OCI-LY7 (cell line): ENCODE measurements around the gene NFAM1. TPM values are rescaled to one million over a fixed set of nuclear protein-coding genes. Genes with fewer than 3 reads are reported as not detected.

Experiments used
- BruUV-seq: library from RNA; stranded (reverse); fragments of 400-500 nt; replicated peaks from 2 replicates; lab custom pipeline; 2021; lab: Mats Ljungman, UMichigan
- CTCF ChIA-PET: fragments of 300-600 bp; sonication (Branson Sonifier 250); formaldehyde crosslinking; loops from one replicate; lab custom pipeline; 2022; ENCODE audit warnings: antibody characterized with exemption; ENCODE audit not compliant: unreplicated experiment; lab: Charles Lee
- POLR2A ChIA-PET: fragments of 300-600 bp; sonication (Branson Sonifier 250); formaldehyde crosslinking; loops from one replicate; lab custom pipeline; 2022; ENCODE audit warnings: antibody characterized with exemption; lab: Charles Lee
- DNase-seq: peaks from one replicate; pipeline ENCODE4 v3.0.0-alpha.2; 2015; ENCODE audit warnings: low spot score
- H2AFZ ChIP-seq: fragments of 200-600 bp; sonication (generic), shearing (Covaris generic); 2 replicates; pipeline ENCODE4 v1.6.1; 2014; ENCODE audit warnings: mild to moderate bottlenecking, antibody characterized with exemption, low read length, moderate library complexity
- H3K27ac ChIP-seq: fragments of 200-600 bp; sonication (generic); 2 replicates; pipeline ENCODE4 v1.5.1; 2014; ENCODE audit warnings: mixed run types, low read depth, mild to moderate bottlenecking, moderate library complexity, low read length, inconsistent platforms; ENCODE audit not compliant: poor library complexity, severe bottlenecking
- H3K36me3 ChIP-seq: fragments of 200-600 bp; sonication (generic); 2 replicates; pipeline ENCODE4 v1.6.1; 2014; ENCODE audit warnings: mild to moderate bottlenecking, antibody characterized with exemption, low read length, moderate library complexity, mixed read lengths; ENCODE audit not compliant: insufficient read depth
- H3K4me1 ChIP-seq: fragments of 200-600 bp; sonication (generic); 2 replicates; pipeline ENCODE4 v1.5.1; 2014; ENCODE audit warnings: mild to moderate bottlenecking, low read length; ENCODE audit not compliant: insufficient read depth, poor library complexity, severe bottlenecking
- H3K4me2 ChIP-seq: fragments of 200-600 bp; sonication (generic); 2 replicates; pipeline ENCODE4 v1.6.1; 2014; ENCODE audit warnings: mild to moderate bottlenecking, low read length
- H3K4me3 ChIP-seq: fragments of 200-600 bp; sonication (generic); 2 replicates; pipeline ENCODE4 v1.5.1; 2014; ENCODE audit warnings: mild to moderate bottlenecking, low read depth, low read length; ENCODE audit not compliant: poor library complexity, severe bottlenecking
- H3K79me2 ChIP-seq: fragments of 200-600 bp; sonication (generic); 2 replicates; pipeline ENCODE4 v1.6.1; 2016; ENCODE audit warnings: low read depth, mild to moderate bottlenecking, low read length, moderate library complexity, mixed read lengths; ENCODE audit not compliant: insufficient read depth
- H3K9me2 ChIP-seq: fragments of 200-600 bp; sonication (generic); 2 replicates; pipeline ENCODE4 v1.6.1; 2016; ENCODE audit warnings: mild to moderate bottlenecking, low read length, mixed read lengths; ENCODE audit not compliant: insufficient read depth
- H3K9me3 ChIP-seq: fragments of 200-600 bp; sonication (generic); 2 replicates; pipeline ENCODE4 v1.6.1; 2014; ENCODE audit warnings: mild to moderate bottlenecking, mixed run types, low read length, mixed read lengths
- H4K20me1 ChIP-seq: fragments of 200-600 bp; sonication (generic); 2 replicates; pipeline ENCODE4 v1.6.1; 2014; ENCODE audit warnings: mild to moderate bottlenecking, antibody characterized with exemption, low read length, moderate library complexity, mixed read lengths; ENCODE audit not compliant: insufficient read depth
- EZH2phosphoT487 ChIP-seq: fragments of 200-600 bp; sonication (generic); IDR thresholded peaks from 2 replicates; pipeline ENCODE4 v1.6.1; 2018; ENCODE audit warnings: low read depth, borderline replicate concordance, mild to moderate bottlenecking, mixed run types, antibody characterized with exemption, low read length, moderate library complexity, mixed read lengths
- intact Hi-C: fragments of 100-400 bp; cut with micrococcal nuclease; formaldehyde crosslinking; loops from one replicate; pipeline ENCODE4 v1.10.0; 2022; ENCODE audit not compliant: unreplicated experiment
- total RNA-seq, 2 experiments: library from RNA; depleted of rRNA in 1 of 2; stranded (reverse); fragments of >200 nt in 1 of 2; shearing (Covaris generic) in 1 of 2; gene quantifications; 2 replicates each; pipeline ENCODE4 v1.2.3, GENCODE V29; 2014 to 2022
- TF ChIP-seq, protein P1 (sequence below): fragments of 200-600 bp; sonication (generic); conservative IDR thresholded peaks from 2 replicates; pipeline ENCODE4 v1.5.1; 2014; ENCODE audit warnings: mild to moderate bottlenecking, antibody characterized with exemption, low read length, moderate library complexity, mixed read lengths

NFAM1 gene
- total RNA-seq, 2 experiments from 2014 or later, result 0.16 to 0.88 TPM

DNA sequence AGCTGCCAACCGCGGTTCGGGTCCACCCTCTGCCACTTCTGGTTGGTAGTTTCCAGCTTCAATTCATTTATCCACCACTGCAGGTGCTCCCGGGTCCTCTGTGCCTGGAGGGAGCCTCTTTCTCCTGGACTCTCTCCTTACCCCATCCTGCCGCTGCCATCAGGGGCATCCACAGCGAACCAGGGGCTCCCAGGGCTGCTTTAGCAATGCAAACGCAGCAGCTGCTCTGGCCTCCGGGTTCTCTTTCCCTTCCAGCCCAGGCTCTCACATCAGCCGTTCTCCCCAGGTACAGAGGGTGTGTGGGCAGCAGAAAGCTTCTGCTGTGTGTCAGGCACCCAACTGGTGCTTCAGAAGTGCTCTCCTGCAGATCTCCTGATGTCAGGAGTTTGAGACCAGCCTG is 27.9 kb downstream of the NFAM1 start:
- Histone ChIP-seq H2AFZ (no peak overlapping the region), H3K4me1 (peaks cover 13% of the 10 kb centered on the region), H3K4me3 (no peak overlapping the region), H3K9me2 (no peaks in the 10 kb centered on the region), H3K79me2 (no peaks in the 10 kb centered on the region), H3K36me3 (no peaks in the 10 kb centered on the region), H3K9me3 (no peaks in the 10 kb centered on the region), H4K20me1 (no peaks in the 10 kb centered on the region), H3K27ac (no peak overlapping the region), H3K4me2 (no peak overlapping the region)
- no peak for DNase-seq
- TF ChIP-seq, protein P1, sequence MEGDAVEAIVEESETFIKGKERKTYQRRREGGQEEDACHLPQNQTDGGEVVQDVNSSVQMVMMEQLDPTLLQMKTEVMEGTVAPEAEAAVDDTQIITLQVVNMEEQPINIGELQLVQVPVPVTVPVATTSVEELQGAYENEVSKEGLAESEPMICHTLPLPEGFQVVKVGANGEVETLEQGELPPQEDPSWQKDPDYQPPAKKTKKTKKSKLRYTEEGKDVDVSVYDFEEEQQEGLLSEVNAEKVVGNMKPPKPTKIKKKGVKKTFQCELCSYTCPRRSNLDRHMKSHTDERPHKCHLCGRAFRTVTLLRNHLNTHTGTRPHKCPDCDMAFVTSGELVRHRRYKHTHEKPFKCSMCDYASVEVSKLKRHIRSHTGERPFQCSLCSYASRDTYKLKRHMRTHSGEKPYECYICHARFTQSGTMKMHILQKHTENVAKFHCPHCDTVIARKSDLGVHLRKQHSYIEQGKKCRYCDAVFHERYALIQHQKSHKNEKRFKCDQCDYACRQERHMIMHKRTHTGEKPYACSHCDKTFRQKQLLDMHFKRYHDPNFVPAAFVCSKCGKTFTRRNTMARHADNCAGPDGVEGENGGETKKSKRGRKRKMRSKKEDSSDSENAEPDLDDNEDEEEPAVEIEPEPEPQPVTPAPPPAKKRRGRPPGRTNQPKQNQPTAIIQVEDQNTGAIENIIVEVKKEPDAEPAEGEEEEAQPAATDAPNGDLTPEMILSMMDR, result no peak
- no peak for TF ChIP-seq EZH2phosphoT487
- POLR2A ChIA-PET, result no interaction called here
- intact Hi-C loops, result no loop called here
- CTCF ChIA-PET, result no interaction called here
- no TSS peak for BruUV-seq

DNA sequence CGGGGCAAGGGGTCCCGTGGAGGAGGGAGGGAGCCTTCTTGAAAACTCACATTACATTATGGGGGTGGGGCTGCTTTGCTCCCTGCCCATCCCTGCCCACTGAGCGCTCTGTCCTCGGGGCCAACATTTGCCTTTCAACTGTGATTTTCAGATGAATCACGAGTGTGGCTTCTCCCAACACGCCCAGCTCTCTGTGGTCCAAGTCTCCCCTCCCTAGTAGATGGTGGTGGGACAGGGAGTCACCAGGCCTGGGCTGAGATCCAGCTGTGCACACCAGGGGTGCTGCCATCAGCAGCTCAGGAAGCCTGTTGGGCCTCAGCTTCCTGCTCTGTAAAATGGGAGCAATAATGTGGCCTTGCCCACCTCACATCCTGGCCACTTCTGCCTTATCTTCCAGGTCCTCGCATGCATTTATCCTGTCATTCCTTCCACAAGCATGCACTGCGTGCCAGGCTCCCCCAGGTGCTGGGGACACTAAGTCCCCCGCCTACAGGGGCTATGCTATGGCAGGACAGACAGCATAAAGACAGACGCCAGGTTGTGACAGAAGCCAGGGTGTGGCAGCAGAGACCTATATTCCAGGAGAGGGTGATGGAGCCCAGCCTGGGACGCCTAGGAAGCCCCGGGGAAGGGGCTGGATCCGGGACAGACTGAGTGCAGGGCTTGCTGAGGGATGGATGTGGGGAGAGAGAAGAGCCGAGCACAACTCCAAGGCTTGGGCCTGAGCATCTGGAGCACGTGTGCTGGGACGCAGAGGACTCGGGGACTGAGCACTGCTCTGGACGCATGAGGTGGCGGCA is 30.5 kb downstream of the NFAM1 start:
- no peaks in the 10 kb centered on the region for H3K9me2 ChIP-seq
- no peaks in the 10 kb centered on the region for H3K36me3 ChIP-seq
- H3K4me2 ChIP-seq, result no peak overlapping the region
- no peaks in the 10 kb centered on the region for H3K79me2 ChIP-seq
- H3K9me3 ChIP-seq, result no peaks in the 10 kb centered on the region
- H2AFZ ChIP-seq, result no peak overlapping the region
- DNase-seq, result no peak
- no TSS peak for BruUV-seq
- CTCF ChIA-PET, result no interaction called here
- no peaks in the 10 kb centered on the region for H4K20me1 ChIP-seq
- H3K4me1 ChIP-seq, result peaks cover 25% of the 10 kb centered on the region
- POLR2A ChIA-PET, result no interaction called here
- intact Hi-C loops, result no loop called here
- H3K27ac ChIP-seq, result no peak overlapping the region
- no peak for TF ChIP-seq EZH2phosphoT487
- TF ChIP-seq, protein P1, result no peak
- H3K4me3 ChIP-seq, result no peak overlapping the region
